GM19463 (cell line): ENCODE measurements around the gene SLC41A3.

Source experiments
- ATAC-seq: cut with Tn5 transposase; IDR thresholded peaks from one replicate; pipeline ENCODE4 v1.9.1; 2021; ENCODE audit warnings: mild to moderate bottlenecking, moderate library complexity; ENCODE audit not compliant: unreplicated experiment

The SLC41A3 gene

DNA sequence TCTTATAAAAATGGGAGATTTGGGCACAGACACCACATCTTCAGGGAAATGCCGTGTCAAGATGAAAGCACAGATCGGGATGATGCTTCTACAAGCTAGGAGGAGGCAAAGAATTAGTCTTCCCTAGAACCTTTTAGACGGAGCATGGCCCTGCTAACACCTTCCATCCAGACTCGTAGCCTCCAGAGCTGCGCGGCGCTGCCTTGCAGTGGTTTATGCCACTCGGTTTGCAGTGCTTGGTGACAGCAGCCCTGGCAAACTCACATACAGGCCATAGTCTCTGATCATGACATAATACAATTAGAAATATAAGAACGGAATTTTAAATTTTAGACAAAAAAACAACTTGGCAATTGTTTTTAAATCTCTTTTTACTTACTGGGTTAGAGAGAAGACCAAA is 37.1 kb upstream of the SLC41A3 start:
- no peak for ATAC-seq

DNA sequence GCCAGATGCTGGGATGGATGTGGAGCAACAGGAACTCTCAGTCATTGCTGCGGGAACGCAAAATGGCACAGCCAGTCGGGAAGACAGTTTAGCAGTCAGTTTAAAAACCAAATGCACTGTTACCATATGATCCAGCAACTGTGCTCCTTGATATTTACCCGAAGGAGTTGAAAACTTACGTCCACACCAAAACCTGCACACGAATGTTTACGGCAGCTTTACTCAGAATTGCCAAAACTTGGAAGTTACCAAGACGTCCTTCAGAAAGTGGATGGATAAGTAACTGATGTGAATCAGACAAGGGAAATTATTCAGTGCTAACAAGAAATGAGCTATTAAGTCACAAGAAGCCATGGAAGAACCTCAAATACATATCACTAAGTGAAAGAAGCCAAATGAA is 36.1 kb upstream of the SLC41A3 start:
- ATAC-seq: no peak

DNA sequence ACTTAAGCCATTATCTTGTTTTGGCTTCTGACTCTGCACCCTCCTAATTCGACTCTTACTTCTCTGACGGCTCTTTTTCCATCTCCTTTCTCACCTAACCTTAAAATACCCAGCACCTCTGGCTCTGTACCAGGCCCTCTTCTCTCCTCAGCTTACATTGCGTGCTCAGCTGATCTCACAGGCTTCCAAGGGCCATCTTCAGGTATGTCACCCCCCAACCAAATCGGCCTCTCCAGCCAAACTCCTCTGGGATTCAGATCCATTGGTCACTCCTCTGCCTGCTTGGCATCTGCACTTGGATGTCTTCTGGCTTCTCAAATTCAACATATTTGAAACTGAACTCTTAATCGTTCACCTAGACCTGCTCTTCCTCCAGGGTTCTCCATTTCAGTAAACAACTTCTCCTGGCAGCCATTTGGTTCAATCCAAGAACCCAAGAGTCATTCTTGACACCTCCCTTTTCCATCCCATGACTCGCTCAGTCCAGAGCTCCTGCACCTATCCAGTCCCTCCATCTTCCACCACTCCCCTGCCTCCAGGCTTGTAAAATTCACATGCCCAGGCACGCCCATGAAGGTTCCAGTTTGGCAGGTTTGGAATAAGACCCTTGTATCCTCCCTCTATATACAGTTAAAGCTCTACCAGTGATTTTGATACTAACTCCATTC is 35.2 kb upstream of the SLC41A3 start:
- ATAC-seq: no peak

DNA sequence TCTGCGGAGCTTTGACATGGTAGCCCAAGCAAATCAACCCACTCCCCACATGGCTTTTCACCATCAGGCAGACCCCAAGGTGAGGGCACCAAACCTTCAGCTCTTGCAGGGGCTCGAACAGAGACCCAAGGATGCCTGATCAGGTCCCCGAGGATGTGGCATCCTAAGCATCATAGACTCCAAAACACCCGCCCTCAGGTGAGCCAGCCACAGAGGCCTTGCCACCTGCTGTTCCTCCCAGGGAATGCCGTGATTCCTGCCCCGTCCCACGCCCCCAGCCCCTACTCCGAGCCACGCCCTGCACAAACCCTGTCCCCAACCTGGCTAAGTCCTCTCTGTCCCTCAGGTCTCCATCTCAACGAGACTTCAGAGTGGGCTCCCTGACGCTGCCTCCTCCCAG is 34.7 kb upstream of the SLC41A3 start:
- ATAC-seq: no peak

DNA sequence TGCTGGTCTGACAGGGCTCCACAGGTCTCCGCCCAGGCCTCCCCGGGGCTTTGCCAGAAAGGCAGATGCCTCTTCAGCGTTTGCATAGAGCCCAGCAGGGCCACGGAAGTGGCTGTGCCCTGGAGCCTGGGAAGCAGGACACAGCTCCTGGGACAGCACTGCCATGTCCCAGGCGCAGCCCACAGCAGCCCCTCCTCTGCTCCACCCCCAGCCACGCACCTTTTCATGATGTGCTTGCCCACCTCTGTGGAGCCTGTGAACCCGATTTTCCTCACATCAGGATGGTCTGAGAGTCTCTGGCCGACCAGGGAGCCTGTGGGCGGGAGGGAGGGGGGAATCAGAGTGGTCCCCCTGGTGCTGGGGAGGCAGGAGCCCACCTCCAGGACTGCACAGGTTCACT is 33.9 kb upstream of the SLC41A3 start:
- no peak for ATAC-seq

DNA sequence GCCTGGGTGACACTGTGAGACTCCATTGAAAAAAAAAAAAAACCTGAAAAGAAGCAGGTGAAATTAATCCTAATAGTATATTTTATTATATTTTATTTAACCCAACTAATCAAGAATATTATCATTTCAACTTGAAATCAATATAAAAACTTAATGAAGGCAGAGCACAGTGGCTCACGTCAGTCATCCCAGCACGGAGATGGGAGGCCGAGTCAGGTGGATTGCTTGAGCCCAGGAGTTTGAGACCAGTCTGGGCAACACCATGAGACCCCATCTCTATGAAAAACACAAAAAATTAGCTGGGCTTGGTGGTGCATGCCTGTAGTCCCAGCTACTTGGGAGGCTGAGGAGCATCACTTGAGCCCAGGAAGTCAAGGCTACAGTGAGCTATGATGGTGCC is 33.3 kb upstream of the SLC41A3 start:
- no peak for ATAC-seq

DNA sequence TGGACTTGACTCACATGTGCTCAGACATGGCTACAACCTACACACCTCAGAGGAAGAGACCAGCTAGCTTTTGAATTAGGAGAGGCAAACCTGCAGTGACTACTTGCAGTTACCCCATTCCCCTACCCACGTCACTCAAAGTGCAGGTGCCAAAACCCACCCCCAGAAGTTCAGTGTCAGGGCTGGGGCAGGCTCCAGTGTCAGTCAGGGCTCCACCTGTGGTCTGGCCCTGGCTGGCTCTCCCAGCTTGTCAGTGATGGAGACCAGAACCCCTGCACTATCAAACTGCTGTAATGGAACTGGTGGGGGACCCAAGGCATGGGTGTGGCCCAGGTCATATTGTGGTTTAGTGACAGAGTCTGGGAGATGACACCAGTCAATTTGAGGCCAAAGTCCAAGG is 32.6 kb upstream of the SLC41A3 start:
- ATAC-seq: no peak

DNA sequence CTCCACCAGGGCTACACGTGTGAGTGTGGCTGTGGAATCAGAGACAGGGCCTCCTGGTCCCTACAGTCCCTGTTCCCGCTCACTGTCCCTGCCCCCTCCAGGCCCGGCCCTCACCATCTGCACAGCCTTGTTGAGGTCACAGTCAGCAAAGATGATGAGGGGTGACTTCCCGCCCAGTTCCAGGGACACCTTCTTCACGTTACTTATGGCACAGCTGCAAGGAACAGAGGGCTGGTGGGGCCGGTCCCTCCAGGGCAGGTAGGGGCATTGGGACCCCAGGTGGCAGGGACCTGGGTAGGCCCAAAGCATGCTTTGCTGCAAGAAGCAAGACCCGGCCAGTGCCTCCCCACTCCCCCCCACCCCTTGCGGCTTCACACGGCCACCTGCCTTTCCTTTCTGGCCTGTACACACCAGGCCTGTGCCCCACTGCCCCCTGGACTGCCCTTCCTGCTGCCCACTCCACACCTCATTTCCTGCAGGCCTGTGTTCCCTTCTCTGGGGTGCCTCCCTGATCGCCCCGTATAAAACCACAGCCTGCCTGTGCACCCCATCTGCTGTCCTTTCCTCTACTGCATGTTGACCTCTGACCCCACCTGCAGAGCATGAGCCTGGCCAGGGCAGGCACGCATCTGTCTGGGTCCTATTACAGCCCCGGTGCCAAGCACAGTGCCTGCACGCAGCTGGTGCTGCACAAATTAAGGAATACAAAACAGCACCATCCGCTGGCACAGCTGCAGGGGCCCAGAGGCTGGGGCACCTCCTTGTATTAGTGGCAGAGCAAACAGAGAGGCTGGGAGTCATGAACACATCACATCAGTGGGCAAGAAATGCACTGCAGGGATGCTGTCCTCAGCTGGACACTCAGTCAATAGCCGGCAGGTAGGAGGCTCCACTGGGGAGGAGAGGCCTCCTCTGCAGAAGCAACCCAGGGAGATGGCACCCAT is 30.8 kb upstream of the SLC41A3 start:
- ATAC-seq: no peak

DNA sequence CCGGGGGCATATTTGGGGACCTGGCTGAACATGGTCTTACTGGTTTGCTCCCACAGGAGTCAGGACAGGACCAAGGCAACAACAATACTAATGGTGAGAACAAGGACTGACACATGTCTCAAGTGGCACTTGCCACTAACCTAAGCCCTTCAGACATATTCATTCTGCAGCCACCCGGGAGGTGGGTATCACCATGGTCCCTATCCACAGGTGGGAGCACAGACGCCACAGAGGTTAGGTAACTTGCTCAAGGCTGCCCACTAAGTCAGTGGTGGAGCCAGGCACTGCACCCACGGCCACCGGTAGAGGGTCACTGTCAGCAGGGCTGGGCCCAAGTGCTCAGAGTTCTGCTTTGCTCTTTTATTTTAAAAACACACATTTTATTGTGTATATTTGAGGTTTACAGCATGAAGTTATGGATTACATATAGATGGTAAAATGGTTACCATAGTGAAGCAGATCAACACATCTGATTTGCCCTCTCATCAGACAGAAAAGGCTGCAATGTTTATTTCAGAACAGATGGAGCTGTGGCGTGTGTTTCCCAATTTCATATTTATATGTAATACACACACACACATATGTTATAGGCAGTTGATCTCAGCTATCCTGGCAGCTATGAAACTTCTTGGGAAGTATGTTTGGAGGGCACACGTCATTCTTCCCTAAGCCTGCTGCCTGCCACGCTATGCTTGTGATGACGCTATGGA is 30.0 kb upstream of the SLC41A3 start:
- ATAC-seq: no peak

DNA sequence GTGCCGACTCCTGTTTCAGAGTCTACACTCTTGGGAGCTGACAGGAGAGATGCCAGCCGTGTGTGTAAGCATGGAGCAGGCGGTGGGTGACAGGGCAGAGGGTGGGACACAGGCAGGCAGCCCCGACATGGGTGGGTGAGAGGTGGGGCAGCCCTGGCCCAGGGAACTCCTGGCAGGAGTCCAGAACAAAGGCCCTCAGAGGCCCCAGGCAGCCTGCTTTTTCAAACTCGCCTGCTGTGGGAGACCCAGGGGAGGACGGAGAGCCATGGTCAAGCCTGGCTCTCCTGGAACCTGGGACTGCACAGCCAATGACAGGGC is 29.3 kb upstream of the SLC41A3 start:
- ATAC-seq: no peak

DNA sequence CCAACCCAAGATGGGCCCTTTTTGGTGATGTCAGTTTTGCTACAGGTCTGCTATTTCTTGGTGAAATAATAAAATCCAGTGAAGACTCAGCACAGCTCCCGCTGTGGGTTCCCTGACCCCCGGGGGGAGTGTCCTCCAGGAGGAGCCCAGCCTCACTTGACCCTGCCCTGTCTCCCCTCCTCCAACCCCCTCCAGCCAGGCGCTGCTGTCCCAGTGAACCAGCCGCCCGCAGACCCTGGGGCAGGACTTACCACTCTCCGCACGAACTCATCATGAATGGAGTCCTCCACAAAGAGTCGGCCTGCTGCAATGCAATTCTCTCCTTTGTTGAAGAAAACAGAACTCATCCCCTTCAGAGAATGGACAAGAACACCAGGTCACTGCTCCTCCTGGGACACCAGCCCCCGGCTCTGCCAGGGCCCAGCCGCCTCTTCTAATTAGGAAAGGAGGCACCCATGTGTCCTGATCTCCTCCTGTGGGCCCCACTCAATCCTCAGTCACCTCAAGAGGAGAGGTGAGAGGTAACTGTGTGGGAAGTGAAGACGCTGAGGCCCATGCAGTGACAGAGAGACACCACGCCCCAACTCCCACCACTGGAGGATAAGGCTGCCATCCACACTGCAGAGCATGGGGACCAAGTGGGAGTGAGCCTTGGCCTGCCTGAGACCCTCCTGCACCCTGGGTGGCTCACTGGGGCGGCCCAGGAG is 28.8 kb upstream of the SLC41A3 start:
- ATAC-seq: no peak

DNA sequence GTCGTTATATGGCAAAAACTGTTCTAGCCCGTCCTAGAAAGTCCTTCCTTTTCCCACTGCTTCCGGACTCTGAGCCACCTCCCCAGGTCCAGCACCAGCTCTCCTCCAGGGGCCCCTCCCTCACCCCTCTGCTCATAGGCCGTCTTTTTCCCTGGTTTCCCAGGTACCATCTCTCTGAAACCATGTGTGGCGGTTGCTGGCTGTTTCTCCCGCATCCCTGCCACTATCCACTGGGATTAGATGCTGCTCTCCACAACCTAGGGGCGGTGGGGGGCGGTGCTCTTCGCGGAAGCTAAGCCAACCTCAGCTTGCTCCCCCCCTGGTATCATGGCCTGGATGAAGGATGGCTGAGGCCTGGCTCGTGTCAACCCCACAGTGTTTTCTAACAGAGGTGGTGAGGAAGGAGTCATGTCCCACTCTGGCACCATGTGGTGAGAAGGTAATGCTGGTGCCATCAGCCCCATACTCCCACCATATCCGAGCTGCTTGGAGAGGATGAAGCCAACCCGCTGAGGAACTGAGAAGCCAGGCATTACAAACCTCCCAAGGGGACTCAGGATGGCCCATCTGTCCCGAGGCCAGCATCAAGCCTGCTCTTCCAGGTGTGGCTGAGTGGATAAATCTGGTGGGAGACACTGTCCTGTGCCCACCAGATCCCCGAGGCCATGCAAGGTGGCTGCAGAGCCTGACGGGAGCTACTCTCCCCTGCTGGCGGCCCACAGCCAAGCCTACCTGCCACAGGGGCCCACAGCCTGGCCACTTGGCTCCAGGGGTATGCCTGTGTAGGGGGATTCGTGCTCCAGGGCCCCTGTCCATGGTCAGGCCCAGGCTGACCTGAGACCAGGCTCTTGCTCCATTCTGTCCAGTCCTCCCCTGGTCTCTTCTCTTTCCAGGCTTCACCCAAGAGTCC is 27.9 kb upstream of the SLC41A3 start:
- ATAC-seq: no peak

DNA sequence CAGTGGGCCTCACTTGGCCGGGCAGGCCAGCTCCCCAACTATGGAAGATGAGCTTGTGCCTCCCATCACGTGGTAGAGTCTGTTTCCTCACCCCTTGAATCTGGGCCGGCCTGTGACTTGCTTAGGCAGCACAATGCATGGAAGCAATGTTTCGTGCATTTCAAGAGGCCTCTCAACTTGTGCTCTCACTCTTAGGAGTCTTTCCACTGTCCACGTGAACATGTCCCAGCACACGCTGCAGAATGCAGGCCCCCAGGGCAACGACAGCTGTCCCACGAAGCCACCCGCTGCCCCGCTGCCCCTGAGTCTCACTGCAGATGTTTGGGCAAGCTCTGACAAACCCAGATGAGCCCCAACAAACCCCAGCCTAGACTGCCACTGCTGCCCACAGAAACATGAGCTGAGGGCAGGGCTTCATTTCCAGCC is 27.2 kb upstream of the SLC41A3 start:
- ATAC-seq: no peak

DNA sequence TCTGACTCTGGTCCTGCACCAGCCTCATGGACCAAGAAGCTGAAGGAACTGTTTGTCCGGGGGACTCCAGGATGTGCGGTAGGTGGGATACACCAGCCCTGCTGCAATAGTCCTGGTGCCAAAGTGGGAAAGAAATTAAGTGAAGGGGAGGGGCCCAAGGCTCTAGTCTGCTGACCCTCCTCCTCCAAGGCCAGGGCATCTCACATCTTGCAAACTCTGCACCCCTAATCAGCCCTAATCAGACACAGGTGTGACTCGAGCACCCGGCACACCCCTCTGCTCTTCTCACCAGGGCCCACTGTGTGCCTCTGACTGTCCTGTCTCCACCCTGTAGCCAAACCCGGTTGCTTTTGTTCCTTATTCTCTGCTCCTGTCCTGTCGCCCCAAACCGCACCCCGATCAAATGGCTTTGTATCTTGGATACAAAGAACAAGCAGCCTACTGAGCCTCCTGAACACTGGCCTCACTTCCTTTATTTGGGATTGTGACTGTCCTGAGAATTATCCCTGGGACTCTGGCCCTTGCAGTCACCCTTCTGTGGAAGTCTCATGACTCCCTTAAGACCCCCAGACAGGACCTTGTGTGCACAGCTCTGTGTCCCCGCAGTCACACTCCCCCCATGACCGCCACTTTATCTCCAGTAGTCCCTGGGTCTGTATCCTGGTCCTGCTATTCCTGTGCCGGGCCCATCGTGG is 26.7 kb upstream of the SLC41A3 start:
- ATAC-seq: no peak

DNA sequence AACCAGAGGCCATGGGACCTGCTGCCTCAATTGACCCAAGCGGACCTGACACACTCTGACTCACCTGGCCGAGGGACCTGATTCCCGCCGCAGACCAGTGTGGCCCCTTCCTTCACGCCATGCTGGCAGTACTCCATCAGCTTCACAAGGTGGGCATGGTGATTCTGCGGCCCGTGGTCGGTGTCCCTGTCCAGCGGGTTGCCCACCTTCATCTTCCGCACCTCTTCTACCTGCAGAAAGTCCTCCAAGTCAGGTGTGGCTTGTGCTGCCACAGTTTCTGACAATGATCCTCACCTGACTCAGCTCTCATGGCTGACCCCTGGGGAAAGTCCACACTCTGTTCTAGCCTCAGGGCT is 25.9 kb upstream of the SLC41A3 start:
- ATAC-seq: no peak

DNA sequence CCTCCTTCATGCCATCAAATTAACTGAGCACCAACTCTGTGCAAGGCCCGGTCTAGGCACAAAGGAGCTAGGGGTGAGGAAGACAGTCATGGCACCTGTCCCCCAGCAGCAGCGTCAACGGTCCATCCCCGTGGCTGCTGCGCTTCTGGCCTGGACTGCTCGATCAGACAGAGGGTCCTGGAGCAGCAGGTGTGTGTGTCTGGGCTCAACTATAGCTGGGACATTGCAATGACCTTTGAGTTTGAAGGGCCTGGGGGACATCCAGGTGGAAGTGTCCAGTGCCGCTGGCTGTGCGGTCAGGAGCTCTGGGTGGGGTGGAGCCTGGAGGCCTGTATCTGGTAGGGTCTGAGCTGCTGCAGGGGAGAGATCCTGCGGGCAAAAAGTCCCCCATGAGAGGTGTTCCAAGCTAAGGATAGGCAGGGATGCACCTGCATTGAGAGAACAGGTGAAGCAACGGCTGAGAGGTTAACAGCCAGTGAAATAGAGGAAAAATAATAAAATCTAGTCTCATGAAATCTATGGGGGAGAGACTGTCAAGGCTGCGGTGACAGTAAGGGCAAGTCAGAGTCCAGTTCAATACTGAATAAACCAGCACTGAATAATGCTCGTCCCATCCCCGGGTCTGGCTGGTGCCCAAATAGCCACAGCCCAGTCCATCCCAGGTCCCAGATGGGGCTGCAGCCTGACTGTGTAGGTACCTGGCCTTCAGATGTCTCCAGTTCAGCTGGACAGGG is 25.4 kb upstream of the SLC41A3 start:
- no peak for ATAC-seq

DNA sequence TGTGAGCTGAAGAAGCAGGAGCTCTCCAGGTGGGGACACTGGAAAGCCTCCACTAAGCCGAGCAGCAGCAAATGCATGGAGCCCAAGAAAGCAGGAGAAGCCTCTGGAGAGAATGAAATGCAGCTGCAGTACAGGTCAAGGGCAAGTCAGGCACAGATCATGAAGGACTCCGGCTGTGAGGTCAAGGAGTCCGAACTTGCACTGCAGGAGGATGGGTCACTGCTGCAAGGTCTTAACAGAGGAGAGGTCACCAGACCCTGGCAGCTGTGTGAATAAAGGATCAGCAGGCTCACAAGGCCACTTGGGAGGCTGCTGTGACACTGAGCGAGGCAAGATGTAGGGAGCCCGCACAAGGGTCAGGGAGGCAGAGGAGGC is 24.7 kb upstream of the SLC41A3 start:
- ATAC-seq: no peak

DNA sequence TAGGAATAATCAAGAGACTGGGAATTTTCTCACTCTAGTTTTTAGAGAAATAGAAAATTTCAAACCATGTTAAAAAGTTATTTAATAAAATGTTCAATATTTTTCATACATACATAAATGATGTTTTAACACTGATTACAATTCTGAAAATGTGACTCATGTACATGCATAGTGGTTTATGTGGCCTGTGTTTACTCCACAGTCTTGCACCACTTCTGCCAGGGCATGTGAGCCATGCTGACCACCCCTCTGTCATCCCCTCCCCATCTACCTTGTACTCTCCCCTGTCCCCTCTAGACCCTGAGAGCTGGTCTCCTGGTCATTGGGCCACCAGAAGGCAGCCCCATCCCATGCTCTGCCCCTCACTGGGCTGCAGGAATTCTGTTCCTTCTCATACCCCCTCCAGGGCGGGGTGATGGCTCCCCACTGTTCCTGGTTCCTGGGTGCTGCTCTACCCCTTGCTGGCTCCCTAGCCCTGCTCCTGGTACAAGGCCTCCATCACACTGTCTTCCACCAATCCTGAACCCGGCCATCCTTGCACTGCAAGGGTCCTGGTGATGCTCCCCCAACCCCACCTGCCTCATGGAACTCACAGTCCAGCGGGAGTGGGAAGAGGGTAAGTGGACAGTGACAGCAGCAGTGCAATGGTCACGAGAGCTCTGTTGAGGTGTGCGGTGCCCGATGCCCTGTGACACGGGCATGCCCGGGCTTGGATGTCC is 24.2 kb upstream of the SLC41A3 start:
- ATAC-seq: no peak
